ENCODE results near the gene CDC5L.

DNA sequence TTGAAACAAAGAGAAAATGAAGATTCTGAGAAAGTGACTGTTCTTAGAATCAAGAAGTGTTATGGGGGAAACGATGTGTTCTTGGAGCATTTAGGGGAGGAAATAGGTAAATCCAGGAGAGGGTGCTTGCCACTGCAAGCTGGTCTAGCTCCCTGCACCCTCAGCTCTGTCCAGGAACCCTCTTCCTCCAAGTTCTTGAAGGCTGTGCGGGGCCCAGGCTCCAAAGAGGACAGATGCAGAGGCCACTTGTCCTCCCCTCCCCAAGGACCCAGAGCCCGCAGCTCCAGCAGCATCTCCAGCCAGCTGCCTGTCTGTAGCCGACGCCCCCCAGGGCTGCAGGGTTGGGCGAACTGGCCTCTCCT is 87.9 kb downstream of the CDC5L start:
- no peak for TF ChIP-seq POLR2A (IDR thresholded peaks at IDR 0.05)
- no peak for TF ChIP-seq EP300 (IDR thresholded peaks at IDR 0.05)
- TF ChIP-seq, protein P1, sequence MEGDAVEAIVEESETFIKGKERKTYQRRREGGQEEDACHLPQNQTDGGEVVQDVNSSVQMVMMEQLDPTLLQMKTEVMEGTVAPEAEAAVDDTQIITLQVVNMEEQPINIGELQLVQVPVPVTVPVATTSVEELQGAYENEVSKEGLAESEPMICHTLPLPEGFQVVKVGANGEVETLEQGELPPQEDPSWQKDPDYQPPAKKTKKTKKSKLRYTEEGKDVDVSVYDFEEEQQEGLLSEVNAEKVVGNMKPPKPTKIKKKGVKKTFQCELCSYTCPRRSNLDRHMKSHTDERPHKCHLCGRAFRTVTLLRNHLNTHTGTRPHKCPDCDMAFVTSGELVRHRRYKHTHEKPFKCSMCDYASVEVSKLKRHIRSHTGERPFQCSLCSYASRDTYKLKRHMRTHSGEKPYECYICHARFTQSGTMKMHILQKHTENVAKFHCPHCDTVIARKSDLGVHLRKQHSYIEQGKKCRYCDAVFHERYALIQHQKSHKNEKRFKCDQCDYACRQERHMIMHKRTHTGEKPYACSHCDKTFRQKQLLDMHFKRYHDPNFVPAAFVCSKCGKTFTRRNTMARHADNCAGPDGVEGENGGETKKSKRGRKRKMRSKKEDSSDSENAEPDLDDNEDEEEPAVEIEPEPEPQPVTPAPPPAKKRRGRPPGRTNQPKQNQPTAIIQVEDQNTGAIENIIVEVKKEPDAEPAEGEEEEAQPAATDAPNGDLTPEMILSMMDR (IDR thresholded peaks at IDR 0.05), result no peak

Data from tibial nerve (tissue), 4 donors.